GM23248 (cell line): ENCODE measurements around the gene LYPD4.

Experiments used
- EZH2 ChIP-seq: fragments of 200-600 bp; sonication (generic); IDR thresholded peaks from 2 replicates; pipeline ENCODE4 v1.6.1; 2018; ENCODE audit warnings: antibody characterized with exemption, mild to moderate bottlenecking; ENCODE audit not compliant: insufficient read depth, poor library complexity, severe bottlenecking
- EZH2phosphoT487 ChIP-seq: fragments of 200-600 bp; sonication (generic); IDR thresholded peaks from 2 replicates; pipeline ENCODE4 v1.6.1; 2018; ENCODE audit warnings: antibody characterized with exemption, moderate library complexity, mild to moderate bottlenecking, low read depth; ENCODE audit not compliant: insufficient read depth

- TF ChIP-seq EZH2 = no peak
- no peak for TF ChIP-seq EZH2phosphoT487
Observed at GRCh38 chr19:41889896-41890295, 45.4 kb upstream of the LYPD4 start.
